Gastrocnemius medialis (tissue), 4 donors: ENCODE measurements around the gene DRD3.

Source experiments
- POLR2A ChIP-seq, 2 donors: fragments of 450-650 bp; IDR thresholded peaks; one replicate each; pipeline ENCODE4 v1.6.1; 2017; ENCODE audit warnings: antibody characterized with exemption in 2 of 2, mild to moderate bottlenecking in 2 of 2, moderate library complexity in 2 of 2
- TF ChIP-seq, protein P1 (sequence below), 5 experiments: fragments of 450-650 bp in 3 of 5; fragments of 200-600 bp in 2 of 5; sonication (generic) in 2 of 5; IDR thresholded peaks in 4 of 5; conservative IDR thresholded peaks in 1 of 5; 1 replicate in 4 of 5; 2 replicates in 1 of 5; pipeline ENCODE4 v1.5.1; 2016 to 2019; ENCODE audit warnings: antibody characterized with exemption in 5 of 5, mild to moderate bottlenecking in 3 of 5, moderate library complexity in 3 of 5

DNA sequence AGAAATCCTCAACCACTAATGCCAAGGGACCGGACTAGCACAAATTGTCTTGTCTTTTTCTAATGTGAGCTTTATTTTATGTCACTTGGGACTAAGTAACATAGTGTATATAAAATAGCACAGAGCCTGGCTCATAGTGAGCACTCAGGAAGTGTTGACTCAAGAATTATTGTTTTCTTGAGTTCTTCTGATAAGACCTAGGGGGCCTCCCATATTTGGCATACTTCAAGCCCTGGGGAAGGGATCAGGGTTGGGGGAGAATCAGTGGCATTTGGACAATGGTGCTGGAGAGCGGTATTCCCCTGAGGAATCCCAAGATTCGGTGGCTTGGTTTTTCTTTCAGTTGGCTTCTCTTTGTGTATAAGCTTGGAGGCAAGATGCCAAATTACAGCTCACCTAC, 39.2 kb upstream of the DRD3 start:
- TF ChIP-seq POLR2A (IDR thresholded peaks at IDR 0.05) = no peak
- TF ChIP-seq, protein P1, sequence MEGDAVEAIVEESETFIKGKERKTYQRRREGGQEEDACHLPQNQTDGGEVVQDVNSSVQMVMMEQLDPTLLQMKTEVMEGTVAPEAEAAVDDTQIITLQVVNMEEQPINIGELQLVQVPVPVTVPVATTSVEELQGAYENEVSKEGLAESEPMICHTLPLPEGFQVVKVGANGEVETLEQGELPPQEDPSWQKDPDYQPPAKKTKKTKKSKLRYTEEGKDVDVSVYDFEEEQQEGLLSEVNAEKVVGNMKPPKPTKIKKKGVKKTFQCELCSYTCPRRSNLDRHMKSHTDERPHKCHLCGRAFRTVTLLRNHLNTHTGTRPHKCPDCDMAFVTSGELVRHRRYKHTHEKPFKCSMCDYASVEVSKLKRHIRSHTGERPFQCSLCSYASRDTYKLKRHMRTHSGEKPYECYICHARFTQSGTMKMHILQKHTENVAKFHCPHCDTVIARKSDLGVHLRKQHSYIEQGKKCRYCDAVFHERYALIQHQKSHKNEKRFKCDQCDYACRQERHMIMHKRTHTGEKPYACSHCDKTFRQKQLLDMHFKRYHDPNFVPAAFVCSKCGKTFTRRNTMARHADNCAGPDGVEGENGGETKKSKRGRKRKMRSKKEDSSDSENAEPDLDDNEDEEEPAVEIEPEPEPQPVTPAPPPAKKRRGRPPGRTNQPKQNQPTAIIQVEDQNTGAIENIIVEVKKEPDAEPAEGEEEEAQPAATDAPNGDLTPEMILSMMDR (IDR thresholded peaks at IDR 0.05 in 4 of 5, conservative IDR thresholded peaks at IDR 0.05 in 1 of 5) = no peak
